Astrocyte of the cerebellum (primary cell): ENCODE data around the gene ARHGAP36.

Experiments used
- DNase-seq: peaks from one replicate; pipeline ENCODE4 v3.0.0-alpha.2; 2011; ENCODE audit warnings: low read depth
- H3K4me3 ChIP-seq: 2 replicates; pipeline ENCODE4 v1.5.1; 2011; ENCODE audit warnings: mild to moderate bottlenecking, low read depth, low read length, moderate library complexity
- in situ Hi-C: cut with HindIII; loops from 2 replicates; pipeline ENCODE4 v1.10.0; 2017; ENCODE audit warnings: low sequenced_read_pairs
- TF ChIP-seq, protein P1 (sequence below): IDR thresholded peaks from 2 replicates; pipeline ENCODE4 v1.5.1; 2012; ENCODE audit warnings: low read length, low read depth, moderate library complexity, mild to moderate bottlenecking; ENCODE audit errors: missing control alignments

The ARHGAP36 gene

DNA sequence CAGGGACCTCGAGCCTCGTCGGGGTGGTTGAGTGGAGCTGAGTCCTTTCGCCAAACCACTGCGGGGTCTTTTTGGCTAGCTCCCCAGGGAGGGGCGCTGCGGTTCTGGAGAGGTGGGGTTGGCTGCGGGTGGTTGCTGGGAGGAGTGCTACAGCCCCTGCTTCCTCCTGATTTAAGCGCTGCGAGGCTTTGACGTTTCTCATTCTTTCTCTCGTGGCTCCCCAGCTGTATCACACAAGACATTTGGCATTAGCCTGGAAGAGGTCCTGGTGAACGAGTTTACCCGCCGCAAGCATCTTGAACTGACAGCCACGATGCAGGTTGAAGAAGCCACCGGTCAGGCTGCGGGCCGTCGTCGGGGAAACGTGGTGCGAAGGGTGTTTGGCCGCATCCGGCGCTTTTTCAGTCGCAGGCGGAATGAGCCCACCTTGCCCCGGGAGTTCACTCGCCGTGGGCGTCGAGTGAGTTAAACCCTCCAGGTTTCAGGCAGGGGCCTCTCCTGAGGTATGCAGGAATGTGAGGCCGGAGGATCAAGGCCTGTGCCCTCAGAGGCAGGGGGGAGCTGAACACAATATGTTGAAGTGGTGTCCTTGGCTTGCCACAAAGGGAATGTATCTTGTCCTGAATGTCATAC, 25.5 kb downstream of the ARHGAP36 start:
- in situ Hi-C loops = no loop called here
- TF ChIP-seq, protein P1, sequence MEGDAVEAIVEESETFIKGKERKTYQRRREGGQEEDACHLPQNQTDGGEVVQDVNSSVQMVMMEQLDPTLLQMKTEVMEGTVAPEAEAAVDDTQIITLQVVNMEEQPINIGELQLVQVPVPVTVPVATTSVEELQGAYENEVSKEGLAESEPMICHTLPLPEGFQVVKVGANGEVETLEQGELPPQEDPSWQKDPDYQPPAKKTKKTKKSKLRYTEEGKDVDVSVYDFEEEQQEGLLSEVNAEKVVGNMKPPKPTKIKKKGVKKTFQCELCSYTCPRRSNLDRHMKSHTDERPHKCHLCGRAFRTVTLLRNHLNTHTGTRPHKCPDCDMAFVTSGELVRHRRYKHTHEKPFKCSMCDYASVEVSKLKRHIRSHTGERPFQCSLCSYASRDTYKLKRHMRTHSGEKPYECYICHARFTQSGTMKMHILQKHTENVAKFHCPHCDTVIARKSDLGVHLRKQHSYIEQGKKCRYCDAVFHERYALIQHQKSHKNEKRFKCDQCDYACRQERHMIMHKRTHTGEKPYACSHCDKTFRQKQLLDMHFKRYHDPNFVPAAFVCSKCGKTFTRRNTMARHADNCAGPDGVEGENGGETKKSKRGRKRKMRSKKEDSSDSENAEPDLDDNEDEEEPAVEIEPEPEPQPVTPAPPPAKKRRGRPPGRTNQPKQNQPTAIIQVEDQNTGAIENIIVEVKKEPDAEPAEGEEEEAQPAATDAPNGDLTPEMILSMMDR = no peak

DNA sequence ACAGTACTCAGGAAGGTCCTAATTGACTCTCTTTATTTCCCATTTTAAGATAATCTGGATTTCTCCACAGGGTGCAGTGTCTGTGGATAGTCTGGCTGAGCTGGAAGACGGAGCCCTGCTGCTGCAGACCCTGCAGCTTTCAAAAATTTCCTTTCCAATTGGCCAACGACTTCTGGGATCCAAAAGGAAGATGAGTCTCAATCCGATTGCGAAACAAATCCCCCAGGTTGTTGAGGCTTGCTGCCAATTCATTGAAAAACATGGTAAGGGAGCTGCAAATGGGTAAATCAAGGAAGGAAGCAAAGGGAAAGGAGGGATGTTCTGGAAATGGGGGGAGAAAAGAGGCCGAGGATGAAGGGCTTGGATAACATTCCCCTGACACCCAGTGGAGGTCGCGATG, 26.0 kb downstream of the ARHGAP36 start:
- in situ Hi-C loops = no loop called here
- TF ChIP-seq, protein P1 = no peak
- no peak overlapping the region for H3K4me3 ChIP-seq
- DNase-seq = no peak

More for the DNA sequence above, 25.5 kb downstream of the ARHGAP36 start:
- no peak overlapping the region for H3K4me3 ChIP-seq
- no peak for DNase-seq

DNA sequence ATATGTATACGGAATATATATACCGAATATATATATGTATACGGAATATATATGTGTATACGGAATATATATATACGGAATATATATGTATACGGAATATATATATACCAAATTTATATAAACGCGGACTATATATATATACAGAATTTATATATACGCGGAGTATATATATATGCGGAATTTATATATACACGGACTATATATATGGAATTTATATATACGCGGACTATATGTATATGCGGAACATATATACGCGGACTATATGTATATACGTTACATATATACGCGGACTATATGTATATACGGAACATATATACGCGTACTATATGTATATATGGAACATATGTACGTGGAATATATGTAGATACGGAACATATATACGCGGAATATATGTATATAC, 78.6 kb downstream of the ARHGAP36 start:
- TF ChIP-seq, protein P1 = no peak
- DNase-seq = no peak
- no peak overlapping the region for H3K4me3 ChIP-seq
- in situ Hi-C loops = no loop called here

DNA sequence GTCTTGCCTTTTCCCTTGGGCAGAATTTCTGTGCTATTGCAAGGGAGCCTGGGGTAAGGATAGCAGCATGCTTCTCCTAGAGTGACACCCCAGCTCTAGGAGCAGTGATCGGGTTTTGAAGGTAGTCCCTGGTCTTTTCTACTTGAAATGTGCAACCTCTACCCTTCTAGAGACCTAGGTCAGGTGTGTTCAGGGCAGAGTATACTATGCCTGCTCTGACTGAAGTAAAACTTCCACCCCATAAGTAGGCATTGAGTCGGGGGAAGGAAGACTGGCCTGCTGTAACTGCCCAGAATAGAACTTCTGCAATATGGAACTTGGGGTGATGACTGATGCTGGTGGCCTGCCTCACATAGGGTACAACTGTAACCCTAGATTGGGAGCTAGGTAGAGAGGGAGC, 80.9 kb downstream of the ARHGAP36 start:
- in situ Hi-C loops = no loop called here
- no peak overlapping the region for H3K4me3 ChIP-seq

More for the DNA sequence above, 80.9 kb downstream of the ARHGAP36 start:
- DNase-seq = no peak
- TF ChIP-seq, protein P1 = no peak
